OCI-M1 (cell line): ENCODE results near the gene PLEKHM1.
"Not testable (repeated sequence)": the region's sequence is repeated elsewhere in the genome, so short reads cannot be mapped to it uniquely, and the experiment has no call there.

ENCODE experiments used
- DNase-seq: peaks from one replicate; lab custom pipeline; 2025; lab: John Stamatoyannopoulos, UW

Gene PLEKHM1

GRCh38 chr17:45461524-45462327 is 28.8 kb downstream of the PLEKHM1 start:
- not testable (repeated sequence) for DNase-seq

DNA sequence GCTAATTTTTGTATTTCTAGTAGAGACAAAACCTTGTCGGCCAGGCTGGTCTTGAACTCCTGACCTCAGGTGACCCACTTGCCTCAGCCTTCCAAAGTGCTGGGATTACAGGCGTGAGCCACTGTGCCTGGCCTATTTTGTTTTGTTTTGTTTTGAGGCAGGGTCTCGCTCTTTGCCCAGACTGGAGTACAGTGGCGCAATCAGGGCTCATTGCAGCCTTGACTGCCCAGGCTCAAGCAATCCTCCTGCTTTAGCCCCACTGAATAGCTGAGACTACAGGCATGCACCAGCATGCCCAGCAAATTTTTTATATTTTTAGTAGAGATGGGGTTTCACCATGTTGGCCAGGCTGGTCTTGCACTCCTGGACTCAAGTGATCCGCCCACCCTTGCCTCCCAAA is 30.1 kb downstream of the PLEKHM1 start:
- not testable (repeated sequence) for DNase-seq

DNA sequence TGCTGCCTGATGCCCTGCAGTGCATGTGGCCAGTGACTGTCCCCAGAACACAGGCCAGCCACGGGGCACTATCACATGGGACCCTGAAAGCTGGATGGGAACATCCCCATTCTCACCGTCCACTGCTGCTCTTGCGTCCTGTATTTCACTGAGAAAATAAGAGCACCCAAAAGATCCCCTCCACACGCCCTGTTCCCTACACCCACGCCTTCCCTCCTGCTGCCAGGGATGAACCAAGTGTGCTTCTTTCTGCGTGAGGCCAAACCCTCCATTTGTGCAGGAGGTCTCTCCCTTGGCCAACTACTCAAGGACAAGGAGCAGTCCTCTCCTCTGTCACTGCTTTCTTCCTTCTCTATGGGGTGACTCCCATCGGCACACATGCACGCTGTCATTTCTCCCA is 36.2 kb downstream of the PLEKHM1 start:
- not testable (repeated sequence) for DNase-seq

- DNase-seq, result not testable (repeated sequence)
Measured at GRCh38 chr17:45453731-45454130, 36.8 kb downstream of the PLEKHM1 start.

DNA sequence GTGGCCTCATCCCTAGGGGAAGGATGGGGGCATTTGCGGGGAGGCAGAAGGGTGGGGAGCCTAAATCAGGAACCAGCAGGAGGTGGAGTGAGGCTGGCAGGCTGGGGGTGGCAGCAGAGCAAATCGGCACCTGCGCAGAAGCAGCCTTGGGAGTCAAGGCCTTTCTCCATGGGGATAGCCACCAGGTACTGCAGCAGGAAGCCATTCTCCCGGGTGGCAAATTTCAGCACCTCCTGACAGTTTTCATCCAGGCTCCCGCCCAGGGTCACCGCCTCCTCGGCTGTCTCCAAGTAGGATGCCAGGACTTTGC is 37.3 kb downstream of the PLEKHM1 start:
- DNase-seq, result not testable (repeated sequence)

GRCh38 chr17:45452329-45453224 is 37.9 kb downstream of the PLEKHM1 start:
- DNase-seq, result not testable (repeated sequence)

GRCh38 chr17:45451660-45452059 is 38.9 kb downstream of the PLEKHM1 start:
- not testable (repeated sequence) for DNase-seq

- no peak for DNase-seq
Measured at GRCh38 chr17:45451131-45451530, 39.4 kb downstream of the PLEKHM1 start.

DNA sequence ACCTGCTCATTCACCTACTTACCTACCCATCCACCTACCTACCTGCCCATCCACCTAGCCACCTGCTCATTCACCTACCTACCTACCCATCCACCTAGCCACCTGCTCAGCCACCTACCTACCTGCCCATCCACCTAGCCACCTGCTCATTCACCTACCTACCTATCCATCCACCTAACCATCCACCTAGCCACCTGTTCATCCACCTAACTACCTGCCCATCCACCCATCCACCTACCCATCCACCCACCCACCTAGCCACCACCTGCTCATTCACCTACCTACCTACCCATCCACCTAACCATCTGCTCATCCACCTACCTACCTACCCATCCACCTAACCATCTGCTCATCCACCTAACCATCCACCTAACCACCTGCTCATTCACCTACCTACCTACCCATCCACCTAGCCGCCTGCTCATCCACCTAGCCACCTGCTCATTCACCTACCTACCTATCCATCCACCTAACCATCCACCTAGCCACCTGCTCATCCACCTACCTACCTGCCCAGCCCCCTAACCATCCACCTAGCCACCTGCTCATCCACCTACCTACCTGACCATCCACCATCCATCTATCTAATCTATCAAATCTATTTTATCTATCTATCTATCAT is 40.7 kb downstream of the PLEKHM1 start:
- DNase-seq, result not testable (repeated sequence)

GRCh38 chr17:45449260-45449659 is 41.3 kb downstream of the PLEKHM1 start:
- DNase-seq, result not testable (repeated sequence)

- not testable (repeated sequence) for DNase-seq
Measured at GRCh38 chr17:45448483-45448882, 42.0 kb downstream of the PLEKHM1 start.

DNA sequence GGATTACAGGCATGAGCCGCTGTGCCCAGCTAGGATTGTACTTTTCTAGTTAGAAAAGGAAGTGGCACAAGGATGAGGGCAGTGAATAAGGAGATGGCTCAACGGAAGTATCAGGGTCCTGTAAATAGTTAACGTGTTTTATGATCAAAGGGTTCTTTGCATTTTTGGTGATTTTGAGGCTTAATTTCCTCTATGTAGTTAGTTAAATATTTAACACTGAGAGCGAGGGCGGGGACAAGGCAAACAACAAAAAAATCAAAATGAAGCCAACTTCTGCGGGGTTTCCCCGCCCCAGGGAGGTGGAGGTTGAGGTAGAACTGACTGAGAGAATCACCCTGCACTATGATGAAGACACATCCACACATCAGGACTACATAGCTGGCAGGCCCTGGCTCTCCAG is 42.5 kb downstream of the PLEKHM1 start:
- DNase-seq, result not testable (repeated sequence)

- DNase-seq, result not testable (repeated sequence)
Measured at GRCh38 chr17:45447650-45448049, 42.9 kb downstream of the PLEKHM1 start.

- not testable (repeated sequence) for DNase-seq
Measured at GRCh38 chr17:45446872-45447625, 43.5 kb downstream of the PLEKHM1 start.

GRCh38 chr17:45445901-45446743 is 44.4 kb downstream of the PLEKHM1 start:
- DNase-seq, result peak; percentile 68

- DNase-seq, result not testable (repeated sequence)
Measured at GRCh38 chr17:45444856-45445820, 45.4 kb downstream of the PLEKHM1 start.

DNA sequence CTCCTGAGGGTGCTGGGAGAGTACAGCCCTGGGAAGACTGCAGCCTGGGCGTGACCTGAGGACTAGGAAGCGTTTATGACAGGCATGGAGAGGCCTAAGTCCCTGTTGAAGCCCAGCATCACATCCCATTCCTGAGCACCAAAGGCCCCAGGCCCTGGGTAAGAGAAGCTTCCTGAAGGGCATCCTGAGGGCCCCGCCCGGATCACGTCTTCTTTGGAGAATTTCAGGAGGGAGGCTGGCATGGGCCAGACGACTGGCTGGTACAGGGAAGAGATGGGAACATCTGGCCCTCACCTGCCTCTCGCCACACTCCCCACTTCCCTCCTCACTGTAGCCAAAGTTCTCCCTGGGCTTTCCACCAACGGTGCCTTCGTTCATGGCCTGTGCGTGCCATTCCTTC is 46.2 kb downstream of the PLEKHM1 start:
- not testable (repeated sequence) for DNase-seq

- not testable (repeated sequence) for DNase-seq
Measured at GRCh38 chr17:45443371-45444260, 46.9 kb downstream of the PLEKHM1 start.
